GF-D8 (cell line): ENCODE results near the gene CDC42BPA.
"Not testable (repeated sequence)": the region's sequence is repeated elsewhere in the genome, so short reads cannot be mapped to it uniquely, and the experiment has no call there.

Experiments
- DNase-seq: peaks from one replicate; lab custom pipeline; 2025; lab: John Stamatoyannopoulos, UW

CDC42BPA gene

DNA sequence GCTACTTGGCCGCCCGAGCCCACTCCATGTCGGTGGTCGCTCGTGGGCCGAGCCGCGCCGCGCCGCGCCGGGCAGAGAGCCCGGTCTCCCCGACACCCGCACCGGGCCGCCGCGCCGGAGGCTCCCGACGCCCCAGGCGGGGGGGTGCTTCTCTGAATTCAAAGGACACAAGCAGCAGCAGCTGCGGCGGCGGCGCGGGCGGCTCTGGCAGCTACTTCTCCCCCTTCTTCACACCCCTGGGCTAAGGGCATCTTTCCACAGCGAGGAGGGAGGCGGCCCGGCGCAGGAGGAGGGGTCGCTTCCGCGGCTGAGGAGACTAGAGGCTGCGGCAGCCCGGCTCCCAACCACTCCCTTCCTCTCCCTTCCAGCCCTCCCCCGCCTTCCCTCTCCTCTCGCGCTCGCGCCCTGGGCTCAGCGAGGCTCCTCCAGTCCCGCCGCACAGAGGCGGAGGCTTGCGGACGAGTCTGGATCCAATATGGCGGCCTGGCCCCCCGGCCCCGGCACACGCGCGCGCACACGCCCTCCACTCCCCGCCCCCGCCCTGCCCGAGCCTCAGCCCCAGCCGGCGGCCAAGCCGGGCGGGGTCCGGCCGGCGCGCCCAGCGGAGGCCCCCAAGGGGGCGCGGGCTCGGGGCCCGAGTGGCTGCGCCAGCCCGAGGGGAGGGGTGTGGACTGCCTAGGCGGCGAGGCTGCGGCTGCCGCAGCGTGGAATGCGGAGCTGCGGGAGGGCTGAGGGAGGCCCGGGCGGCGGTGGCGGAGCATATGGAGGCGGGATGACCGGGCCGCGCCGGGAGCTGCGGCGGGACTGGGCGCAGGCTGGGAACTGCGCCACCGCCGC lies at the start of gene CDC42BPA:
Gene CDC42BPA (minus strand): TSS at position 477 of the 837 bp plus-strand sequence. CDS start 1,310 bp downstream, outside the sequence.
- no peak for DNase-seq

GRCh38 chr1:227368009-227368408 lies 49.7 kb upstream of the CDC42BPA start:
- DNase-seq = no peak

GRCh38 chr1:227365473-227366431 lies 47.5 kb upstream of the CDC42BPA start:
- no peak for DNase-seq

DNA sequence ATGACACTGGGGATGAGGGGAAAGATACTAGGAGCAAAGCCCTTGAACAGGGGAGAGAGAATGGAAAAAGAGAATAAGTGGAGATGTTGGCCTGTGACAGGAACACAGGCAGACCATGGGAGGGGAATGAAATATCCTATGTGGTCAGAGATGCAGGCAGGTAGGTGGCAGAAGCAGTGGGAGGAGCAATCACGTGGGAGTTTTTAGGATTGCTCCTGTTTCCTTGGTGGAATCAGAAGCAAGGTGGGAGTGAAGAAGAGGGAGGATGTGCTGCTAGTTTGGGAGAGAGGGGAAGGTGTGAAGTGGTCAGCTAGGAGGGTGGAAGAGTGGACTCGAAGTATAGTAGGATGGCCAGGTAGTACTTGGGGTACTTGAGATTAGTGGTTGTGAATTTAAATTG lies 46.4 kb upstream of the CDC42BPA start:
- DNase-seq = no peak

DNA sequence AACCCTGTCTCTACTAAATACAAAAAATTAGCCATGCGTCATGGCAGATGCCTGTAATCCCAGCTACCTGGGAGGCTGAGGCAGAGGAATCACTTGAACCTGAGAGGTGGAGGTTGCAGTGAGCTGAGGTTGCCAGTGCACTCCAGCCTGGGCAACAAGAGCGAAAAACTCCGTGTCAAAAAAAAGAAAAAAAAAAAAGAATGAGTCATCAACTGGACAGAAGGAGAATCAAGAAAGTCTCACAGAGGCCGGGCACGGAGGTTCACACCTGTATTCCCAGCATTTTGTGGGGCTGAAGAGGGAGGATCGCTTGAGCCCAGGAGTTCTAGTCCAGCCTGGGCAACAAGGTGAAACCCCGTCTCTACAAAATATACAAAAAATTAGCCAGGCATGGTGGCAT lies 45.5 kb upstream of the CDC42BPA start:
- DNase-seq = no peak

DNA sequence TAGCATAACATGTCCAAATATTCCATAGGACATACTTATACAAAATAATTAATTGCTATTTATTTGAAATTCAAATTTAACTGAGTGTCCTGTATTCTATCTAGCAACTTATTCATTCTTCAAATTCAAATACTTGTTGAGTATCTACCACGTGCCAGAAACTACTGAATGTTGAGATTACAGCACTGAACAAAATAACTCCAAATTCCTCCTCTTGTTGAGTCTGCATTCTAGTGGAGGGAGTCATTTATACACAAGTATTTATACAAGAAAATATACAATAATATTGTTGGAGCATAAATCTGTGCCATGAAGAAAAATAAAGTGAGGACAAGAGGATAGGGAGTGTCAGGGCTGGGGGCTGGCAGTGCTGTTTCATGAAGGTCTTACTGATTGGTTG lies 43.7 kb upstream of the CDC42BPA start:
- DNase-seq = no peak

DNA sequence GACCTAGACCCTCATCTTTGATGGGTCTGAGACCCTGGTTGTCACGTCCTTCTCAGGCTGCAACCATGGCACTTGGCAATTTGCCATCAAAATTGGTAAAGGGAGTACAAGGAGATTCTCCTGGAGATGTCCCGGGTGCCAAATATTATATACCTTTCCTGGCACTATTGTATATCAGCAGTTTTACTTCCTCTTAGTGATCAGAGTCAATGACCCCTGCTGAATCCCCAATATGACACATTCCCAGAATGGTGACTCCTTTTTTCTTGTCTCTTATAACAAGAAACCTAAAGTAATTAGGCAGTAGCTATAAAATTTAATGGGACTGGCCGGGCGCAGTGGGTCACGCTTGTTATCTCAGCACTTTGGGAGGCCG lies 39.6 kb upstream of the CDC42BPA start:
- DNase-seq = no peak

GRCh38 chr1:227357171-227357926 lies 39.1 kb upstream of the CDC42BPA start:
- DNase-seq = no peak

GRCh38 chr1:227356620-227357146 lies 38.4 kb upstream of the CDC42BPA start:
- no peak for DNase-seq

- DNase-seq = no peak
These were observed 37.4 kb upstream of the CDC42BPA start for GRCh38 chr1:227355542-227356245.

DNA sequence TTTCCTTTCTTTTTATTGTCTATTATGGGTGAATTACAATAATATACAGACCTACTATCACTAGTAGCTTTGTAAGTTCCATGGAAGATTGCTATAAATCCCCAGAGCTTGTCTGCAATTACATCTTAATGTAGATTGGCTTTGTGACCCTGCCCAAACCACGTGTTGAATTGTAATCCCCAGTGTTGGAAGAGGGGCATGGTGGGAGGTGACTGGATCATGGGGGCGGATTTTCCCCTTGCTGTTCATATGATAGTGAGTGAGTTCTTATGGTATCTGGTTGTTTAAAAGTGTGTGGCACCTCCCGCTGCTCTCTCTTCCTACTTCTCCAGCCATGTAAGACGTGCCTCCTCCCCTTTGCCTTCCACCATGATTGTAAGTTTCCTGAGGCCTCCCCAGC lies 34.9 kb upstream of the CDC42BPA start:
- no peak for DNase-seq

GRCh38 chr1:227352164-227352563 lies 33.9 kb upstream of the CDC42BPA start:
- not testable (repeated sequence) for DNase-seq

DNA sequence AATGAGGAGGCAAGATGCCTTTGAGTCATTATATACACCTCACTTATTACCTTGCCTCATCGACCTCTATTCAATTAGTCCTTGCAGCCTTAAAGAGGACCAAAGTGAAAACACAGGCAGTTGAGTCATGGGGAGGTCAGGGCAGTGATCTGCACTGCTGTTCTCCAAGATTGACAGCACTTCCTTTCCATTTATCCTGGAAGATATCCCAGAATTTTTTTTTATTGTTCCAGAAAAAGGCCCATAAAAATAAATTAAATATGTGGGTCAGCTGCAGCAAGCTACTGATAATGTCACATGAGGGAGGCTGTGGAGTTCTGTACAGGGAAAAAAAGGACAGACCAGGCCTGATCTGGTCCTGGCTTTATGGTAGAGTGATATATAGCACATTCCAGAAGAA lies 33.2 kb upstream of the CDC42BPA start:
- no peak for DNase-seq

- no peak for DNase-seq
These were observed 31.7 kb upstream of the CDC42BPA start for GRCh38 chr1:227349967-227350366.

DNA sequence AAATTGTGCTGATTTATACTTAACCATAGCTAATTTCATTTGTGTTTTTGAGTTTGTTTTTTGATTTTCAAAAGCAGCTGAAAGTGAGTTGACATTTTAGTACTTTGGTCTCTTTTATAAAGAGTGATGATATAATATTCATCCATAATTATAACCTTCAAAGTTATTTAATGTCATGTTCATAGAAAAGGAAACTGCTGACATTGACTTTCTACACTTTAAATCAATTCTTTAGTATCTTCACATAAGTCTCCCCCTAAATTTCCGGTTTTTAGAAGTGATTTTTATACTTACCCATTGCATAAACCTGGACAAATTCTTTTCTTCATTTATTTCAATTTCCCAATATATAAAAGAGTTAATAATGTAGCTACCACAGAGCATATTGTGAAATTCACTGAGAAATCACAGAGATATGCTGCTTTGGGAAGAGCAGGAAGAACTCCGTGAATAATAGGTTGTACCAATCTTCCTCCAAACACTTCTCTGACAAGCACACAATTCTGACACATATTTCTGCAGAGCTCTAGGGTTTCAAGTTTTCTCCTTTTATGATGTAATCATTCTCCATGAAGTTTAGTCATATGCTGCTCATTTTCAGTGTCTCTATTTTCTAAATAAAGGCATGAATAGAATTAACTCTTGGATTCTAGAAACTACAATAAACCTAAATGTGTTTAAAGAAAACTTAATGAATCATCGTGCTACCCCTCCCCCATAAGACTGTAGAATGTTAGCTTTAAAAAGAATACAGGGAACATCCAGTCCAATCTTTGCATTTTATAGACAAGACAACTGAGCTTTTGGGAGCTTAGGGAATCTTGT lies 25.6 kb upstream of the CDC42BPA start:
- no peak for DNase-seq

GRCh38 chr1:227343206-227343605 lies 24.9 kb upstream of the CDC42BPA start:
- no peak for DNase-seq

- no peak for DNase-seq
These were observed 24.0 kb upstream of the CDC42BPA start for GRCh38 chr1:227342075-227342829.

DNA sequence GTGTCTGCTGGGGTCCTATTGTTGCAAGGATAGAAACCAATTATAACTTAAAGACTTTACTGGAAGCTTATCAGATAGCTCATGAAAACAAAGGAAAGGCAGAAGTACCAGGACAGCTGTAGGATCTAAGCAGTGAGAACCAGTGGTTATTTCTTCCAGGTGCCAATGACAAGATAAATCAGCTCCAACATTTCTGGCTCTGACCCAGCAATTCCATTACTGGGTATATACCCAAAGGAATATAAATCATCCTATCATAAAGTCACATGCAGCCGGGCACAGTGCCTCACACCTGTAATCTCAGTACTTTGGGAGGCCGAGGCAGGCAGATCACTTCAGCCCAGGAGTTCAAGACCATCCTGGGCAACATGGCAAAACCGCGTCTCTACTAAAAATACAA lies 17.8 kb upstream of the CDC42BPA start:
- not testable (repeated sequence) for DNase-seq

DNA sequence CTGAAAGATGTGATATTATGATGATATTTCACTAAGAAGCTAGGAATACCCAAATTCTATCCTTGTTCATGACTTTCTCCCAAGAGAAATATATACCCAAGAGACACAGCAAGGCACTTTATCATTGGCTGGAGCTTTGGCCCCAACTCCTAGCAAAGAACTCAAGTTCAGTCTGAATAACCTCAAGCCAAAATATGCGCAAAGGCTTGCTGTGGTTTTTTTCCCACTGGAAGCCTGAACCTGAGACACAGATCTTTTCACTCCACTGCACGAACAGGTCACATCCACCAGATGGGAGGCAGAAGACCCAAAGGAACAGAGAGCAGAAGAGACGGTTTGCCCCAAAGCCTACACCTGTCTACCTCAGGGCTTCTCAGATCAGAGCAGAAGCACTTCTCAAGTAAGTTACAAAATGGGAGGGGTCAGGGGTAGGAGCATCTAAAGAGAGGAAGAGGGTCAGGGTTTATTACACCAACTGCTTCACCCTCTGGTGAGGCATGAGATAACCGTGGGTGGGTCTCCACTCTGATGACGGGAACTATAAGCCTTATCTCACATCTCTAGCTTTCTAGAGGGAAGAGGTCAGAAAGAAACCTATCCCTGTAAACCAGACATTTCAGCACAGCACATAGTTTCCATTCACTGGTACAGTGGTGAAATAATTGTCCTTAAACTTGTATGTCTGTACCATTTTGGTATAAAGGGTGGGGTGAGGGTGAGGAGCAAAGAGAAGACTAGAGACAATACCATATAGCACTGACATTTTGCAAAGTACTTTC lies 17.1 kb upstream of the CDC42BPA start:
- no peak for DNase-seq
